GM19239 (cell line): ENCODE measurements around the gene CAV3.
A peak's percentile ranks its signal among the peaks of the same experiment; 100 is the strongest.

Experiments used
- DNase-seq: peaks from one replicate; pipeline ENCODE4 v3.0.0; 2011; ENCODE audit warnings: low spot score; ENCODE audit not compliant: insufficient read length
- FAIRE-seq: peaks from 2 replicates; lab custom pipeline; 2011; peaks lifted over from hg19 to GRCh38; lab: Jason Lieb, UNC

CAV3 gene

DNA sequence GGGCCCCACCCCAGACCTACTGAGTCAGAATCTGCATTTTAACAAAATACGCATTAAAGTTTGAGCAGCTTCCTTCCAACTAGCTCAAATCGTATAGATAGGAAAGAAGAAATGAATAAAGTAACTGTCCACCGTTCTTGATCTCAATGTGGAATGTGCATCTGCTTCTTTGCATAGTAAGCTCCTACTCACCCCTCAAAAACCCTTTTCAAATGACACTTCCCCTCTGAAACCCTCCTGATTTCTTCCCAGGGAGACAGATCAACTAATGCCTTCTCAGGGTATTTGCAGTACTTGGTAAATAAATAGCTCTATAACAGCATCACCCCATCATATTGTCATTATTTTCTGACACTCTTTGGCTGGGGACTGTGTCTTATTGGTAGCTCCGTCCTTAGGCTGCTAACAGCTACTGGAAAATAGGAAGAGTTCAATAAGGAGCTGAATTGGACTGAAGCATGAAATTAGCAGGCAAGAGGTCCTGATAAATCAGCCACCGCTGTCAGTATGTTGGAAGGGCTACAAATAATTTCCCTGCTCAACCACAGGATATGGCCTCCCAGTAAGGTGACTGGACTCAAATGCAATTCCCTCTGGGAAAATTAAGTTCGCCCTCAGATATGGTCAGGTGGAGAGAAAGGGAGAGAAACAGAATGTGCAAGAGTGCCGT lies 25.6 kb downstream of the CAV3 start:
- FAIRE-seq (no peak), DNase-seq (no peak)

- DNase-seq (no peak), FAIRE-seq (no peak)
Measured at GRCh38 chr3:8760091-8760490, 26.5 kb downstream of the CAV3 start.

- no peak for DNase-seq
- no peak for FAIRE-seq
Measured at GRCh38 chr3:8760506-8760905, 26.9 kb downstream of the CAV3 start.

DNA sequence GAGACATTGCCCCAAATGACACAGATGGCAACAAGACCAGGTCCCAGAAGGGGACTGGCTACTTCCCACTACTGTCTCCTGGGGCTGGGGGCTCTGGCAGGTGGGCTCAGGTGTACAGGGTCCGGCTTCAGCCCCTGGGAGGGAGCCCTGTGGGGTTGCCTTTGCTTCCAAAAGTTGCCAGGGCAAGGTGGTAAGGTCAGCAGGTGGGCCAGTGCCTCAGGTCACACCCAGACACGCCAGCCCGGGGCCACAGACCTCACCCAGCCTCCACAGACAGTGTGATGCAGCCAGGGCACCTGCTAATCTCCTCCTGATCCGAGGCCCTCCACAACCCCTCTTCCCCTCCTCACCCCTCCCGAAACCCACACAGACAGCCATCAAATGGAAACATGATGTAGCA lies 28.3 kb downstream of the CAV3 start:
- no peak for FAIRE-seq
- no peak for DNase-seq

DNA sequence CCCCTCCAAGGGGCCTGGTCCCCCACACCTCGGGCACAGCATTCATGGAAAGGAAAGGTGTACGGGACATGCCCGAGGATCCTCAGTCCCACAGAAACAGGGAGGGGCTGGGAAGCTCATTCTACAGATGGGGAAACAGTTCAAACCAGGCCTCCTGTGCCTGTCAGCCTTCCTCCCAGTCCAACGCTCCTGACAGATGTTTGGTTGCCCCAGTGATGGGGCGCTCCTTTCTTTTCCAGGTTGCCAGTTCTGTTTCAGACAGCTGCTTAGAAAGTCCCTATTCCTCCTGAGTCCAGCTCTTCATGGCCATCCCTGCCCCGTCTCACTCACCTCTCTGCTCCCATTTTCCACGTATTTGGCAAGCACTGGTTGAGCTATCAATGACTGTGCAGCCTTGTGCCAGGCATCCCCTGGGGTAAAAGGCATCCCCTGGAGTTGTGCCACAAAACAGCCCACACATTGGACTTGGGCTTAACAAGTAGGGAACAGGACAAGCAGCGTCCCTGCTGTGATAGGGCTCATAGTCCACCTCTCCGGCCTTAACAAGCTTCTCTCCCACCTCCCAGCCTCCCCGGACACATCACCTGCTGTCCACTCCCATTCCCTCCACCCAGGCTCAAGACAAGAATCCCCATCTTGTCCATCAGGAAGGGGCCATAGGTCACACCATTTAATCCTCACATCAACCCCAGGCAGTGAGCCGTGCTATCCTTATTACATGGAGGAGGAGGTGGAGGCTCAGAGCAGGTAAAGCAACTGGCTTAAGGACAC lies 29.2 kb downstream of the CAV3 start:
- DNase-seq, result no peak
- FAIRE-seq, result no peak

DNA sequence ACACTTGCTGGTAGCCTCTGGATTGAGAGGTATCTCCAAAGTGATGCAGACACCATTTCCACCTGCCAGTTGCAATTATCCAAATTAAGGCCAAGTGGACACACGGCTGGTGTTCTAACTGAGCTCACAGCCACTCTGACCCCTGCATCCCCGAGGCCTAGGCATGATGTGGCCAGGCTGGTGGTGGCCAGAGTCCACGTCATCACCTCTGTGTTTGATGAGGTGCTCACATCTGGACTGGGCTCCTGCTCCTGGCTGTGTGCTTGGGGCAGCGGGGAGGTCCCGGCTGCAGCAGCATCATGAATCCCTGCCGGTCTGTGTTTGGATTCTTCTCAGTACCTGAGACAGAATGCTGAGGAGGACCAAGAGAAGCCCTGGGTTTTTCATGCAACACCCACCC lies 30.9 kb downstream of the CAV3 start:
- DNase-seq (no peak), FAIRE-seq (no peak)

DNA sequence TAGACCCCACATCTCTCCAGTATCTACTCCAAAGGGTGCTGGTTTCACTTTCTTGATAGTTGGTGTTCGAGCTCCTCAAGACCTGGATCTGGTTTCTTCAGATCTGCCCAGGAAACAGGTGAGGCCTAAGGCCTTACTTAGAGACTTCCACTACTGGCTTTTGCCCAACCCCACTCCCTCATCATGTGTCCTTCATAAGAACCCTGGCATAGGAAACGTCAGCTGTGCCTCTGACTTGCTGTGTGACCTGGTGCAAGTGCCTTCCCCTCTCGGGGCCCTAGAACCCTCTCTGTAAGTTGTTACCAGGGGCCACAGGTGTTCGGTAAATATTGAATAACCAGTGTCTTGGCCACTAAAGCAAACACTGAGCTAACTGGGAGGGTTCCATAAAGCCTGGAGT lies 31.9 kb downstream of the CAV3 start:
- FAIRE-seq, result no peak
- no peak for DNase-seq

DNA sequence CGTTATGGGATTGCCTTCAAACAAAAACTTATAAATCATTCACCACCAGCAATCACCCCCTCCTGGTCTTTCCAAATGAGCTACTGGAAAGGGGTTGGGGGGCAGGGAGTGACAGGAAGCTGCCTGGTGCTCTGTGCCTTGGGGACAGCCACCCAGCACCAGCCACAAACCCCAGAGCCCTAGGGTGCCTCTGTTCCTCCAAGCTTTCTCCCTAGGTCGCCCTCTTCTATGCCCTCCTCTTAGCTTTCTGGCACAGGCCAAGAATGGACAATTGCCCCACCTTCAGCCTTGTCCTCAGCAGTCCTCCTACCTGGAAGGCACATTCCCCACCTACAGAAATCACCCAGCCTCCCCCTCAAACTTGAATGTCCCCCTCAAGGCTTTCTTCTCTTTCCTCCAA lies 32.5 kb downstream of the CAV3 start:
- FAIRE-seq (no peak), DNase-seq (no peak)

DNA sequence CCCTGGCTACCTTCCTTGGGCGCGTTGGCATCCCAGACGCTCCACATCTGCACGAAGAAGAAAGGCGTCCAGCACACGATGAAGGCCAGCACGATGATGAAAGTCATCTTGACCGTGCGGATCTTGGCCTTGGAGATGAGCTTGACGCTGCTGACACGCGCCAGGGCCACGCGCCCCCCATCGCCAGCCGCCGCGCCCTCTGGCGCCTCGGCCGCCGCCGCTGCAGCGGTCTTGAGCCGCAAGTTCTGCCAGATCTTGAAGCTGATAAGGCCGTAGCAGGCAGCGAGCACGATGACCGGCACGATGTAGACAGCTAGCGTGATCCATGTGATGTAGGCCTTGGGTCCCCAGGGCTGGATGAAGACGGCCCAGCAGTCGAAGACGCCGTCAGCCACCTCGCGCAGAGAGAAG lies 33.7 kb downstream of the CAV3 start:
- no peak for FAIRE-seq
- no peak for DNase-seq

DNA sequence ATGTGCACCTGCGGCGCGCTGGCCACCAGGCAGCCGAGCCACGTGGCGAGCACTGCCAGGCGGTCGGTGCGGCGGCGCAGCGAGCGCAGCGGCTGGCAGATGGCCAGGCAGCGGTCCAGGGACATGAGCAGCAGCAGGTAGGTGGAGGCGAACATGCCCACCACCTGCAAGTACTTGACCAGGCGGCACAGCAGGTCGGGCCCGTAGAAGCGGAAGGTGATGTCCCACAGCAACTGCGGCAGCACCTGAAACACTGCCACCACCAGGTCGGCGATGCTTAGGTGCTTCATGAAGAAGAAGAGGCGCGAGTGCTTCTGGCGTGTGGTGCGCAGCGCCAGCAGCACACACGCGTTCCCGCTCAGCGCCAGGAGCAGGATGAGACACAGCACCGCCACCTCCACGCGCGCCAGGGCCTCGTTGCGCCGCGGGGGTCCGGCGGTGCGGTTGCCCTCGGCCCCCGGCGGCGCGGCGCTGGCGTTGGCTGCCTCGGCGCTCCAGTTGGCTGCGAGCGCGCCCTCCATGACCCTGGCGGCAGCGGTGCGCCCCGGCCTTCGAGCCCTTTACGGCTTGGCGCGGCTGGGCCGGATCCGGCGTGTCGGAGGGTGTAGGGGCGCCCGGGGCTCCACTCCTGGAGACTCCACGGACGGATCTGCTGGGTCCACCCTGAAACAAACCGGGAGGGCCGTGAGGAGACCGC lies 34.2 kb downstream of the CAV3 start:
- DNase-seq, result peak; percentile 84
- FAIRE-seq, result no peak

GRCh38 chr3:8768364-8769087 lies 34.9 kb downstream of the CAV3 start:
- DNase-seq, result peak; percentile 48

DNA sequence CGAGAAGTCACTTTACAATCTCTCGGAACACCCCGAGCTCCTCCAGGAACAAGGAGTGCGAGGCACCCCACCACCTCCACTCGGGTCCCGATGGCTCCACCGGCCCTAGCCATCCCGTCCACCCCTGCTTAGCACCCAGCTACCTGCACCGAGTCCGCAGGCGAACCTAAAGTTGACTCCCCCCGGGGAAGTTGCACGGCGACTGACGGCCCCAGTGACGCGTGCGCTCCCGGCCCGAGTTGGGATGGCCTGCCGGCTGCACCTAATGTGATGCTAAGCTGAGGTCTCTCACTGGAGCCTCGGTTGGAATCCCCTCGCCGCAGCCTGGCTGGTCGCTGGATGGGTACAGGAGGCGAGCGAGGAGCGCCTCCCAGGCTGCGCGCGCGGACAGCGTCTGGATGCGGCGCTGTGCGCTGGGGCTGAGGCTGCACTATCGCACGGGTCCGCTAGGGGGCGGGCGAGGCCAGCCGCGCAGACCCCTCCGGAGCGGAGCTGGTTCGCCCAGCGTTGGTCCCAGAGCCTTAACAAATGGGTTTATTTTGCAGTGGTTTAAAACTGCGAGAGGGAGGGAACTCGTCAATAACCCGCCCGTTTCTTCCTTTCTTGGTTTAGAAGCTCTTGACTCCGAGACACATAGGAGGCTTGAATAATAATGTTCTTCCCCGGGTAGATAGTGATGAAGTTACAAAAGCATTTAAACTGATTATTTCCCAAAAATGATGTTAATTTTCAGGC lies 35.7 kb downstream of the CAV3 start, which contains the start of gene OXTR:
Gene OXTR, minus strand, starts transcription at position 526 of the 735 bp plus-strand sequence. CDS start 1,426 bp downstream, outside the sequence.
- DNase-seq, result peak; percentile 85
- FAIRE-seq, result peak; percentile 92

More at GRCh38 chr3:8768364-8769087, 34.9 kb downstream of the CAV3 start:
- FAIRE-seq, result peak; percentile 52

DNA sequence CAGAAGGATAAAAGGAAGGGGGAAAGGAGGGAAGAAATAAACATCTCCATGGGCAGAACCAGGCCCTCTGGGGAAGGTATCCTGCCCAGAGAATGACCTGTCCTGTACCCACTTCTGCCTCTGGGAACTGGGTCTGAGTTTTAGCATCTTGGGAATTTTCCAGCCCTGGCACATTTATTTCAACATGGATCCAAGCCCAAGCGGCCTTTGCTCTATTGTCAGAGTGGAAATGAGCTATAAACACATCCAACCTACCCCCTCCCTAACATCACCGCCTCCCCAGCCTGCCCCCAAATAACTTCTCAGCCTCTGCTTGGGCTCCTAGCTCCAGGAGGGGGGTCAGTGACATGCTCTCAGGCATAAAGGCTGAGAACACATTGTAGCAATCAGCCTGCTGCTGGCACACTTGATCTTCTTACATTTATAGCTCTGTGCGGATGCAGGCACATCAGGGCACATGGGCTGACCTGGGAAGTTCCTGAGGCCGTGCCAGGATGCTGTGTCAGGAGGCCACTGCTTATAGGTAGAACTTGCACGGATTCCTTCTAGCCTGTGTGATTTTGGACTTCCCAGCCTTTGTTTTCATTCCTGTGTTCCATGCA lies 40.4 kb downstream of the CAV3 start:
- FAIRE-seq (no peak), DNase-seq (no peak)

- DNase-seq (no peak), FAIRE-seq (no peak)
Measured at GRCh38 chr3:8775181-8775580, 41.6 kb downstream of the CAV3 start.

- no peak for DNase-seq
- no peak for FAIRE-seq
Measured at GRCh38 chr3:8775602-8776001, 42.0 kb downstream of the CAV3 start.

DNA sequence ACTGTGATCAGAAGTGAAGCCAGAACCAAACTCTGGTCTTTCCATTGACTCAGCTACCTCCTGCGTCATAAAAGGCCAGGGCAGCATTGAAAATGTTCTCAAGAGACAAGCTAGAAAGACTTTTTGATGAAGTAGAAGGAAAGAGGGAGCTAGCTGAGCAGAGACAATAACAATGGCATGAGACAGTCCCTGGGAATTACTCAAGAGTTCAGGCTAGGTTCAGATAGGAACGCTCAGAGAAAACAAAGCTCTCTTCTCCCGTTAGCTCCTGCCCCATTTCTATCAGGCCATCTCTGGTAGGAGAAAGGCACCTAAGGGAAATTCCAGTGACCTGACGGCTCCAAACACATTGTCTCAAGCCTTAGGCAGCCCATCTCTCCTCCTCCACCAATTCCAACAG lies 42.8 kb downstream of the CAV3 start:
- FAIRE-seq (no peak), DNase-seq (no peak)

- FAIRE-seq, result no peak
- DNase-seq, result no peak
Measured at GRCh38 chr3:8777201-8777977, 43.8 kb downstream of the CAV3 start.

GRCh38 chr3:8777978-8778267 lies 44.3 kb downstream of the CAV3 start:
- no peak for FAIRE-seq
- DNase-seq, result no peak

GRCh38 chr3:8778475-8778874 lies 44.9 kb downstream of the CAV3 start:
- DNase-seq (no peak), FAIRE-seq (no peak)
